Body of pancreas (tissue), 4 donors: ENCODE results near the gene ZDHHC21. TPM values are rescaled to one million over a fixed set of nuclear protein-coding genes. Genes with fewer than 3 reads are reported as not detected.

Source experiments
- ATAC-seq: fragments of 150-250 bp; one replicate; pipeline ENCODE4 v1.9.1; 2016
- DNase-seq, 4 donors: peaks; one replicate each; pipeline ENCODE4 v3.0.0-alpha.2; 2019
- H3K27ac ChIP-seq, 4 donors: fragments of 200-600 bp; sonication (generic); 1 replicate in 3 of 4; 2 replicates in 1 of 4; pipeline versions ENCODE4 v1.5.1 to v1.6.1; 2016 to 2019; ENCODE audit warnings: mild to moderate bottlenecking in 1 of 4, mixed read lengths in 1 of 4, moderate library complexity in 1 of 4
- H3K27me3 ChIP-seq, 2 donors: fragments of 200-600 bp; sonication (generic); one replicate each; pipeline ENCODE4 v1.6.0; 2016; ENCODE audit warnings: mild to moderate bottlenecking in 1 of 2
- H3K36me3 ChIP-seq, 2 donors: fragments of 200-600 bp; sonication (generic); replicated peaks in 1 of 2; 2 replicates each; pipeline ENCODE4 v1.5.1; 2016; ENCODE audit warnings: low read depth in 2 of 2; ENCODE audit not compliant: insufficient read depth in 1 of 2
- H3K4me1 ChIP-seq: fragments of 200-600 bp; sonication (generic); one replicate; pipeline ENCODE4 v1.6.0; 2016
- H3K4me3 ChIP-seq, 2 donors: fragments of 200-600 bp; sonication (generic); 1 replicate in 1 of 2; 2 replicates in 1 of 2; pipeline ENCODE4 v1.5.1; 2016 to 2019
- H3K9me3 ChIP-seq, 3 donors: fragments of 200-600 bp; sonication (generic); 1 replicate in 2 of 3; 2 replicates in 1 of 3; pipeline ENCODE4 v1.5.1; 2016
- POLR2A ChIP-seq, 3 donors: fragments of 450-650 bp; IDR thresholded peaks; one replicate each; pipeline ENCODE4 v1.6.1; 2016; ENCODE audit warnings: antibody characterized with exemption in 3 of 3, mild to moderate bottlenecking in 2 of 3
- WGBS, 2 donors: methylation state at CpG; one replicate each; pipeline ENCODE4 v1.1.5; 2017; 5-methylcytosine and 5-hydroxymethylcytosine counted together
- intact Hi-C: fragments of 100-400 bp; cut with DNase I; formaldehyde crosslinking; loops from one replicate; pipeline ENCODE4 v1.15.1; 2023
- total RNA-seq, 2 donors: library from RNA; depleted of rRNA; stranded (reverse); fragments of >200 nt; gene quantifications; one replicate each; pipeline ENCODE4 v1.1.0, GENCODE V29; 2016
- TF ChIP-seq, protein P1 (sequence below), 7 experiments: fragments of 450-650 bp in 4 of 7; fragments of 200-600 bp in 3 of 7; sonication (generic) in 3 of 7; IDR thresholded peaks; one replicate each; pipeline ENCODE4 v1.5.1; 2016 to 2019; ENCODE audit warnings: antibody characterized with exemption in 7 of 7

The ZDHHC21 gene
- total RNA-seq, 2 donors from 2014 or later: 9.6 to 67.6 TPM

DNA sequence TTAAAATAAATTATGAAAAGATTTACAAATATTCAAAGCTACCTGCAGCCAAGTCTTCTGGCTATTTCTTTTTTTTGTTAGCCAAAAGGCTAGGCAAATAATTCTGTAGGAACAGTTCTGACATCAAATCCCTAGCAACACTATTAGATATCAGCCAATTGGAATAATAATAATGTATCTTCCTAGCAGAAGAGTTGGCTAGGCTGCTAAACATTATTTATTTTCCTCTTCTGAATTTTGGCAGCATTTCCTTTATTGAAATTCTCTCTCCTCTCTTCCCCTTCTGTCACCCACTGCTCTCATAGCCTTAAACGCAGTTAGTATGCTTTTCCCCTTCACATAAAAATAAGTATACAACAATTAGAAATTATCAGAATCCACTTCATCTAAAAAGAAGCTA, 42.6 kb downstream of the ZDHHC21 start:
- no peak for TF ChIP-seq POLR2A (IDR thresholded peaks at IDR 0.05)
- TF ChIP-seq, protein P1, sequence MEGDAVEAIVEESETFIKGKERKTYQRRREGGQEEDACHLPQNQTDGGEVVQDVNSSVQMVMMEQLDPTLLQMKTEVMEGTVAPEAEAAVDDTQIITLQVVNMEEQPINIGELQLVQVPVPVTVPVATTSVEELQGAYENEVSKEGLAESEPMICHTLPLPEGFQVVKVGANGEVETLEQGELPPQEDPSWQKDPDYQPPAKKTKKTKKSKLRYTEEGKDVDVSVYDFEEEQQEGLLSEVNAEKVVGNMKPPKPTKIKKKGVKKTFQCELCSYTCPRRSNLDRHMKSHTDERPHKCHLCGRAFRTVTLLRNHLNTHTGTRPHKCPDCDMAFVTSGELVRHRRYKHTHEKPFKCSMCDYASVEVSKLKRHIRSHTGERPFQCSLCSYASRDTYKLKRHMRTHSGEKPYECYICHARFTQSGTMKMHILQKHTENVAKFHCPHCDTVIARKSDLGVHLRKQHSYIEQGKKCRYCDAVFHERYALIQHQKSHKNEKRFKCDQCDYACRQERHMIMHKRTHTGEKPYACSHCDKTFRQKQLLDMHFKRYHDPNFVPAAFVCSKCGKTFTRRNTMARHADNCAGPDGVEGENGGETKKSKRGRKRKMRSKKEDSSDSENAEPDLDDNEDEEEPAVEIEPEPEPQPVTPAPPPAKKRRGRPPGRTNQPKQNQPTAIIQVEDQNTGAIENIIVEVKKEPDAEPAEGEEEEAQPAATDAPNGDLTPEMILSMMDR (IDR thresholded peaks at IDR 0.05): no peak
- DNase-seq (no peak), ATAC-seq (no peak)
- Histone ChIP-seq H3K4me3 (no peak overlapping the region), H3K4me1 (no peaks in the 10 kb centered on the region), H3K9me3 (no peaks in the 10 kb centered on the region), H3K27ac (no peak overlapping the region), H3K36me3 (no peaks in the 10 kb centered on the region), H3K27me3 (no peaks in the 10 kb centered on the region)
- intact Hi-C loops: no loop called here
- WGBS, 2 donors: 86% methylated on average over 1 of the region's 1 CpG

DNA sequence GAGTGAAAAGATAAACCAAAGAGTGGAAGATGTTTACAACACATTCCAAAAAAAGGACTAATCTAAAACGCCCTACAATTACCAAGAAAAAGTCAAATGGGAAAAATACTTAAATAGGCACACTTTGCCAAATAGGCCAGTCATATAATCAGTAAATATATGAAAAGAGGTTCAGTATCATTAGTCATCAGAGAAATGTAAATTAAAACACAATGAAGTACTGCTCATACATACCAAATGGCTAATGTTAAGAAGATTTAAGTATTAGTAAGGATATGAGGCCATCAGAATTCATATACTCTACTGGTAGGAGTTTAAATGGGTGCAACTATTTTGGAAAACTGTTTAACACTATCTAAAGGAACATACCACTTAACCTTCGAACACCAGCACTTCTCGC, 47.6 kb downstream of the ZDHHC21 start:
- Histone ChIP-seq H3K36me3 (no peaks in the 10 kb centered on the region), H3K4me3 (no peak overlapping the region), H3K9me3 (no peaks in the 10 kb centered on the region), H3K4me1 (no peaks in the 10 kb centered on the region), H3K27ac (no peak overlapping the region), H3K27me3 (no peaks in the 10 kb centered on the region)
- no peak for ATAC-seq
- intact Hi-C loops: no loop called here
- no peak for DNase-seq
- WGBS, 2 donors: 73 to 87% methylated on average over 3 of the region's 3 CpGs
- TF ChIP-seq, protein P1 (IDR thresholded peaks at IDR 0.05): no peak
- no peak for TF ChIP-seq POLR2A (IDR thresholded peaks at IDR 0.05)

DNA sequence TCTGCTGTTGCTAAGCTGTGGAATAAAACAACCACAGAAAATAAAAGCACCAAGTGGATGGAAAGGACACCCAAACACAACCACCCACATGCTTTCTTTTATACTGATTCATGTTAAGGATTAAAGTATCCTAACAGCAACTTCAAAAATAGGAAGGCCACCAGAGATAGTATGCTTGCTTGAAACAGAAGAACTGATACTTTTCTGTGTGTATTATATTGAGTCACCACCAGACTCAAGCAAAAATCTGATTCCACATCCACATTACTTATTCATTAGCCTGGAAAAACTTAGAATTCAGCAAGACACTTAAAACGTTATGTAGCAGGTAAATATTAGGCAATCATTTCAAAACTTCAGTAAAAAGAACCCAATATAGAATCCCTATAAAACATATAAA, 52.3 kb downstream of the ZDHHC21 start:
- no peak overlapping the region for H3K4me3 ChIP-seq
- intact Hi-C loops: no loop called here
- 62 to 64% methylated on average over 1 of the region's 1 CpG for WGBS, 2 donors

DNA sequence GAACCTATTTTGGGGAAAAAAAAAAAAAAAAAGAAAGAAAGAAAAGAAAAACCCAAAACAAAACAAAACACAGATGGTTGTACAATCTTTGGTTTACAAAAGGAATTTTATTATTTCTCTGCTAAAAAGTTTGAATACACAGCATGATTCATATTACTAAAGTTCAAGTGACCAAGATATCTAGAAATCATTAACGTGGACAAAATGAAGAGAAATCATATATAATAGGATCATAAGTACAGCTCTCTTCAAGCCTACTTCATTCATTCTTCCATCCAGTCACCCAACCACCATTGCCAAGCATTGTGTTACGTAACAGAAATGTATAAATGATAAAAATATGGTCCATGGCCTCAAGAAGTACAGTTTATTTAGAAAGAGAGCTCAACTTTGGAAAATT, 52.9 kb downstream of the ZDHHC21 start:
- no peak overlapping the region for H3K4me3 ChIP-seq
- no peaks in the 10 kb centered on the region for H3K27me3 ChIP-seq
- no peaks in the 10 kb centered on the region for H3K4me1 ChIP-seq
- WGBS, 2 donors: 91 to 98% methylated on average over 2 of the region's 2 CpGs
- no peak for DNase-seq
- intact Hi-C loops: no loop called here
- ATAC-seq: no peak
- no peak for TF ChIP-seq POLR2A (IDR thresholded peaks at IDR 0.05)
- TF ChIP-seq, protein P1 (IDR thresholded peaks at IDR 0.05): no peak
- H3K27ac ChIP-seq: no peak overlapping the region
- H3K36me3 ChIP-seq: no peaks in the 10 kb centered on the region
- no peaks in the 10 kb centered on the region for H3K9me3 ChIP-seq

More for the DNA sequence above, 52.3 kb downstream of the ZDHHC21 start:
- DNase-seq: no peak
- ATAC-seq: no peak
- Histone ChIP-seq H3K9me3 (no peaks in the 10 kb centered on the region), H3K36me3 (no peaks in the 10 kb centered on the region), H3K27ac (no peak overlapping the region), H3K27me3 (no peaks in the 10 kb centered on the region), H3K4me1 (no peaks in the 10 kb centered on the region)
- no peak for TF ChIP-seq POLR2A (IDR thresholded peaks at IDR 0.05)
- TF ChIP-seq, protein P1 (IDR thresholded peaks at IDR 0.05): no peak

DNA sequence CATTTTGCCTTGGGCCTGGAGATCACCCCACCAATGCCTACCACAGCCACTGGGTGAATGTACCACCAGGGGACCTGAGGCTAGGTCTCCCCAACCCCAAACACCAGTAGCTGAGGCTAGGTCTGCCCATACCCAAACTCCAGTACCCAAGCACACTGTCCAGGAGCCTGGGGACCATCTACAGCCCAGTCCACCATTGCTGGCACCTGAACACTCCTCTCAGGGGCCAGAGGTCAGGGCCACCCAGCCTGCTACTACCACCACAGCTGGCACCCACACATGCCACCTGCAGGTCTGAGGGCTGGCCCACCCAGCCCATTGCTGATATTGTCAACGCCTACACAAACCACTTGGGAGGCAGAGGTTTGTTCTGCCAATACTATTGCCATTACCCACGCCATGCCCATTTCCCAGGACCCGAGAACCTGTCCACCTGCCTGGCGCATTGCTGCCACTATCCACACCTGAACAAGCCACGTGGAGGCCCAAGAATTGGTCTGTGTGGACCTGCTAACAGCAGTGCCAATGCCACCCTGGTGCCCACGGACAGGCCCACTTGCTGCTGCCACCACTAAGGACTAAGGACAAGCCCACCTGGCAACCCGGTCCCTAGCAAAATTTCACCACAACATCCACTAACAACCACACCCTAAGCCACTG, 59.2 kb downstream of the ZDHHC21 start:
- no peak overlapping the region for H3K4me3 ChIP-seq
- H3K27ac ChIP-seq: no peak overlapping the region
- intact Hi-C loops: no loop called here
- ATAC-seq: no peak
- TF ChIP-seq, protein P1 (IDR thresholded peaks at IDR 0.05): no peak
- no peak for TF ChIP-seq POLR2A (IDR thresholded peaks at IDR 0.05)
- H3K36me3 ChIP-seq: no peaks in the 10 kb centered on the region
- H3K27me3 ChIP-seq: no peaks in the 10 kb centered on the region
- peak in 1 of 4 donors; percentile 7 for DNase-seq
- H3K4me1 ChIP-seq: no peaks in the 10 kb centered on the region
- no peaks in the 10 kb centered on the region for H3K9me3 ChIP-seq
- WGBS, 2 donors: 98 to 100% methylated on average over 4 to 7 of the region's 7 CpGs
